Measurements from ENCODE around the gene HSP90AA1.
A peak's percentile ranks its signal among the peaks of the same experiment; 100 is the strongest.
"Not testable (repeated sequence)": the region's sequence is repeated elsewhere in the genome, so short reads cannot be mapped to it uniquely, and the experiment has no call there.

The HSP90AA1 gene

GRCh38 chr14:102092806-102093205, 6.0 kb upstream of the HSP90AA1 start:
- DNase-seq = no peak

GRCh38 chr14:102090713-102091112, 3.9 kb upstream of the HSP90AA1 start:
- no peak for DNase-seq

DNA sequence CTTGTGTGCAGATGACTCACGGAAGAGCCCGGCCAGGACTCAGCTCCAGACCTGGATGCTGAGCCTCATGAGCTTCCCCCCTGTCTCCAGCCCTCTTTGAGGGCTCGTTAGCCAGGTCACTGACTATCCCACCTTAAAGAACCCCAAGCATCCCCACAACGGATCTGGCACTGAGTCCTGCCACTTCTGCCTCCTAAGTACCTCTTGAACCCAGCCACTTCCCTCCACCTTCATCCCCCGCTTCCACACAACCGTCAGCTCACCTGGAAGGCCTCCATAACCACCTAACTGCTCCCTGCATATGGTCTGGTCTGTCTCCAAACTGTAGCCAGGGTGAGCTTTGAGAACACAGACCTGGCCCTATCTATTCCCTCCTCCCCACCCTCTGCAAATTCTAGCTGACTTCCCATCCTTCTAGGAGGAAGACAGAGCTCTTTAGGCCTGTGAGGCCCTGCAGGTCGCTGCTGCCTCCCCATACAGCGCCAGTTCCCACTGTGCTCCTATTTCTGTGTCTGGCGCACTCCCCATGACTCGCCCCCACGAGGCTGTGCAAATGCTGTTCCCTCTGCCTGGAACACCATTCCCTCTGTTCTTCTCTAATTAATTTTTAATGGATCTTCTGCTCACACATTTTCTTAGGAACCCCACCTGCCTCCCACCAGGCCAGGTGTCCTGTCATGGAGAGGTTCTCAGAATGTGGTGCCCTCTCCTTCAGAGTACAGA, 2.9 kb upstream of the HSP90AA1 start:
- no peak for DNase-seq

DNA sequence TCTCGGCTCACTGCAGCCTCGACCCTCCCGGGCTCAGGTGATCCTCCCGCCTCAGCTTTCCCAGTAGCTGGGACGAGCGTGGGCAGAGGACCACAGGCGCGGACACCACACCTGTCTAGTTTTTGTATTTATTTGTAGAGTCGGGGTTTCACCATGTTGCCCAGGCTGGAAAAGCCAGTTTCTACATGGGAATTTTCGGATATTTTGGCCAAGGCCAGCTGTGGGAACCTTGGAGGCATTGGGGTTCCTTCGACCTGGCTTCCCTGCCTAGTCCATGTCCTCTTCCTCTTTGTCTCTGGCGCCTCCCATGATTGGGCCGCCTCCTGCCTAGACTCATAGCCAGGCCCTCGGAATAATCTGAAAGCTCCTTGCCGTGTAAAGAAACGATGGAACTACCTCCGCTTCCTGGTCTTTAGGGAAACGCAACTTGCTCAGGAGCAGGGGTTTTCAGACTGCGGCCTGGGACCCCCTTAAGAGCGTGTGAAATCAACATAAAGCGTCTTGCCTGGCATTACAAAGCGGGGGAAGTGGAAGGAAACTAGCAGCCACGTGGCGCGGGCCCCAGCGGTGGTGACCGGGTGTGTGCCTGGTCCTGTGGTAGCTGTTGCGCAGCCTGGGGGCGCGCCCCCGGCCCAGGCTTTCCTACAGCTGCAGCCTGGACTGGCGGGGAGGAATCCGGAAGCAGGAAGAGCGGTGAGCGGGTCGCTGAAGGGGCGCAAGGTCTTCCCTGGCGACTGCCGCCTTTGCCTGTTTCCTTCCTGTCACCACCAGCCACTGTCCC, 1.4 kb upstream of the HSP90AA1 start:
- no peak for DNase-seq

DNA sequence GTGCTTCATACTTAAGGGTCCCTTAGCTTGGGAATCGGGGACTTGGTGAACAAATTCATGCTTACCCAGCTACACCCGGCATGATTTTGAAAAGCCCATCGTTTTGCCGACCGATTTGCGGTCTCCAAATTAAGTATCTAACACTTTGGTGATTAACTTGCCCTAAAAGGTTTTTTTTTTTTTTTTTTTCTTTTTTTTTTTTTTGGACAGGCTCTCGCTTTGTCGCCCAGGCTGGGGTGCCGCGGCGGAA, 843 bp upstream of the HSP90AA1 start:
- no peak for DNase-seq

- no peak for DNase-seq
These were observed 204 bp downstream of the HSP90AA1 start for GRCh38 chr14:102086709-102086971.

DNA sequence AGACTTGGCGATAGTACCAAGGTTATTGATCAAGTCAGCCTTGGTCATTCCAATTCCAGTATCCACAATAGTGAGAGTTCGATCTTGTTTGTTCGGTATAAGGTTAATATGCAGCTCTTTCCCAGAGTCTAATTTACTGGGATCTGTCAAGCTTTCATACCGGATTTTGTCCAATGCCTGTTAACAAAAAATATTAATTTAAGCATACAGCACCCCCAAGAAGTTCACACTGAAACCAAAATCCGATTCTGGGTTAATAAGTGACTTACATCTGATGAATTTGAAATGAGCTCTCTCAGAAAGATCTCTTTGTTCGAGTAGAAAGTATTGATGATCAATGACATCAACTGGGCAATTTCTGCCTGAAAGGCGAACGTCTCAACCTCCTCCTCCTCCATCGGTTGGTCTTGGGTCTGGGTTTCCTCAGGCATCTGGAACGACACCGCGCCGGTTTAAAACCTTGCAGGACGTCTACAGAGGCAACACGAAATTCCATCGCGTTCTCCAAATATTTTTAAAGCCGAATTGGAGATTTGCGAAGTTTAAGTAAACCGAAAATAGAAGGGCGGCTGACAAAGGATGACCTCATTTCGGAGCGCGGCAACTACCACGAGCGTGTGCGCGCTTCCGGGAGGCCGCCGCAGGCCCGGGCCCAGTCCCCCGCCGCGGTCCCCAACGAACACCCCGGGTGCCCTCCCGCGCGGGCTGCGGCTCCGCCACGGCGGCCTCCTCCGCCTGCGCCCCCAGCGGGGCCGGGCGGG, 716 bp downstream of the HSP90AA1 start:
- DNase-seq = peak; percentile 29

DNA sequence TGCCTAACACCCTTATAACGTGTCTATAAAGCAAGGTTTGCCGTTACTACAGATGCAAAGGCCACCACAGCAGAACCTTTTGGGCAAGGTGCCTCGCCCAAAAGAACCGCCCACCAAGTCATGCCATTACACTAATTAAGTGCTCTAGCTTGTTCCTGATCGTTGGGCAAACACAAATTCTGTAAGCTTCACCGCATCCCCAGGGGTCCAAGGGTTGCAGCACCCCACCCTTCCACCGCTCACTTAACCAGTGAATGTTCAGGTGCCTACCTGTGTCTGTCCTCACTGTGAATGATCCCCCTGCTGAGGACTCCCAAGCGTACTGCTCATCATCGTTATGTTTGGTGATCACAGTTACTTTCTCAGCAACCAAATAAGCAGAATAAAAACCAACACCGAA, 1.4 kb downstream of the HSP90AA1 start:
- DNase-seq = peak; percentile 23

- no peak for DNase-seq
These were observed 1.9 kb downstream of the HSP90AA1 start for GRCh38 chr14:102084931-102085330.

DNA sequence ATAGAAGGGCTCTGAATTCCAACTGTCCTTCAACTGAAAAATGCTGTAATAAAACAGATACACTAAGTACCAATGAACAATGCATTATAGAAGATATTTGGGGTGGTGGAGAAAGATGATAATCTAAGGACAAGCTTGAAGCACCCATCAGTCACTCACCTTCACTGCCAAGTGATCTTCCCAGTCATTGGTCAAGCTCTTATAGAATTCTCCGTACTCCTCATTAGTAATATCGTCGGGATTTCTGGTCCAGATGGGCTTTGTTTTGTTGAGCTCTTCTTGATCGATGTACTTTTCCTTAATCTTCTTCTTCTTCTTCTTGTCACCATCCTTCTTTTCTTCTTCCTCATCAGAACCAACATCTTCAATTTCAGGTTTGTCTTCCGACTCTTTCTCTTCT, 2.3 kb downstream of the HSP90AA1 start:
- not testable (repeated sequence) for DNase-seq

GRCh38 chr14:102081231-102082080, 5.4 kb downstream of the HSP90AA1 start:
- DNase-seq = no peak

- no peak for DNase-seq
These were observed 6.4 kb downstream of the HSP90AA1 start for GRCh38 chr14:102080183-102081080.

GRCh38 chr14:102079700-102079979, 7.2 kb downstream of the HSP90AA1 start:
- no peak for DNase-seq

- no peak for DNase-seq
These were observed 7.8 kb downstream of the HSP90AA1 start for GRCh38 chr14:102078831-102079699.

DNA sequence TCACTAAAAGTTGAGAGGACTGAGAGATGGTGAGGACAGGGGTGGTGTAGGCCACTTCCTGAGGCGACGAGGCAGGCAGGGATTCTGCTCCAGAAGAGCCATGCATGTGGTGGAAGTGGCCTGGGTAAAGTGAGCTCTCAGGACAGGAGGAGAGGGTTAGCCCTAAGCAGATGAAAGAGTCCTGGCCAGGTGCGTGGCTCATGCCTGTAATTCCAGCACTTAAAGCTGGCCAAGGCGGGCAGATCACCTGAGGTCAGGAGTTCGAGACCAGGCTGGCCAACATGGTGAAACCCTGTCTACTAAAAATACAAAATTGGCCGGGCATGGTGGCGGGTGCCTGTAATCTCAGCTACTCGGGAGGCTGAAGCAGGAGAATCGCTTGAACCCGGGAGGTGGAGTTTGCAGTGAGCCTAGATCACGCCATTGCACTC, 8.5 kb downstream of the HSP90AA1 start:
- DNase-seq = not testable (repeated sequence)

DNA sequence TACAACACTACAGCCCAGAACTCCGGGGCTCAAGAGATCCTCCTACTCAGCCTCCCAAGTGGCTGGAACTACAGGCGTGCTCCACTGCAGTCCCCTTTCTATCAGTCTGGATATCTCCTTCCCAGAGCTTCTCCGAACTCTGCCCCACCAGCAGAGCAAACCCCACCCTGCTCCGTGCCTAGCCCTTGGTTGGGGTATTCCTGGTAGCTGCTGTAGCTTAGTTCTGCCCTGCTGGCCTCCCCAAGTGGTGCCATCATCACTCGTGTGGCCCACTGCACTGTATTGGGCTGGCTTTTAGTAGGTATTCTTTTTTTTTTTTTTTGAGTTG, 9.5 kb downstream of the HSP90AA1 start:
- no peak for DNase-seq

- DNase-seq = no peak
These were observed 11.7 kb downstream of the HSP90AA1 start for GRCh38 chr14:102075155-102075554.

- no peak for DNase-seq
These were observed 12.4 kb downstream of the HSP90AA1 start for GRCh38 chr14:102074415-102074964.

DNA sequence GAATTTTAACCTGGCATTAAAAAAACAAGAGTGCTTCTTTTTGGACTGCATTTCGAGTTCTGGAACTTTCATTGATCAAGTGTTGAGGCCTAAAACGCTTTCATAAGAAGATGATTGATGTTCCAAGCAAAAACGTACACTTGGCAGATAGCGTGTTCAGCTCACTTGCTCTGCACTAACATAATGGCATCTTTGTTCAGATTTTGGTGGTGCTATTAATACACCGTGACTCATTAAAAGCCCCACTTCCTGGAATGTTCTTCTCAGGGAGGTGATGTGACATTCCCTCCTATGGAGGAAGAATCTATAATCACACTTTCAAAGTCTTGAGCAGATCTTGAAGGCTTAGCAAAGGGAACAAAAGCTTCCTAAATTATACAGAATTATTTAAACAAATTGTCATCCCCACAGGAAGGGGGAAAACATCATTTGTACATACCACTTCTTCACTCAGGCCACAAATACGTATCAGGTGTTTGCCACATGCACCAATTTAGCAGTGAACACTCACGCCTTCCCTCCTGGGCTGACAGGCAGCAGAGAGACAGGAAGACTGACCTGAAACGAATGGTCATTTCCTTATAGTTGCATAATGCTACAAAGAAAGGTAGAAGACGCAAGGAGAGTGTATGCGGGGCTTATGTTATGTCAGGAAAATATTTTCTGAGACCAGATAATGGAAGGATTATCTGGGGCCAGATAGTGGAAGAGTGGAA, 15.4 kb downstream of the HSP90AA1 start:
- no peak for DNase-seq

DNA sequence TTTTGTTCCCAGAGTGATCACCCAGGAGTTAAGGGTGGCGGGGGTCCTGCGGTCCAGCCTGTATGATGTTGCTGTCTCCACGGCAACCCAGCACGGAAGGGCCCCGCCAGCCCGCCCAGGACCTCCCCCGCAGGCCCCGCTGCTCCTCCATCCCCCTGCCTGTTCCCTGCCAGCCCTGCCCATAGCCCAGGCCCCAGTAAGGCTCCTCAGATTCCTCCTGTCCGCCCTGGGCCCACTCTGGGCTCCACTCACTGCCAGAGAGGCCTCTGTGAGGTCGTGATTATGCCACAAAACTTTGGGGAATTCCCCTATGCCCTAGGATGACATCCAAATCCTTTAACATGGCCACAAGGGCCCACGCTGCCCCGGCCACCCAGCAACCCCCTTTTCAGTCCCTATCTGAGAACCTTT, 20.8 kb downstream of the HSP90AA1 start:
- no peak for DNase-seq

- DNase-seq = not testable (repeated sequence)
These were observed 22.3 kb downstream of the HSP90AA1 start for GRCh38 chr14:102064590-102064989.
